ENCODE measurements around the gene LIMCH1. TPM values are rescaled to one million over a fixed set of nuclear protein-coding genes. Genes with fewer than 3 reads are reported as not detected.
A peak's percentile ranks its signal among the peaks of the same experiment; 100 is the strongest.
"Not testable (repeated sequence)": the region's sequence is repeated elsewhere in the genome, so short reads cannot be mapped to it uniquely, and the experiment has no call there.

LIMCH1 gene
- total RNA-seq (ENCODE audit: low replicate concordance) = 0.82 and 8.7 TPM in 2 replicates

- peak; percentile 13 for DNase-seq (ENCODE audit: low read depth)
- H3K4me3 ChIP-seq (ENCODE audit: low read depth, low read length) = no peak within 1 kb of the TSS
- TF ChIP-seq, protein P1, sequence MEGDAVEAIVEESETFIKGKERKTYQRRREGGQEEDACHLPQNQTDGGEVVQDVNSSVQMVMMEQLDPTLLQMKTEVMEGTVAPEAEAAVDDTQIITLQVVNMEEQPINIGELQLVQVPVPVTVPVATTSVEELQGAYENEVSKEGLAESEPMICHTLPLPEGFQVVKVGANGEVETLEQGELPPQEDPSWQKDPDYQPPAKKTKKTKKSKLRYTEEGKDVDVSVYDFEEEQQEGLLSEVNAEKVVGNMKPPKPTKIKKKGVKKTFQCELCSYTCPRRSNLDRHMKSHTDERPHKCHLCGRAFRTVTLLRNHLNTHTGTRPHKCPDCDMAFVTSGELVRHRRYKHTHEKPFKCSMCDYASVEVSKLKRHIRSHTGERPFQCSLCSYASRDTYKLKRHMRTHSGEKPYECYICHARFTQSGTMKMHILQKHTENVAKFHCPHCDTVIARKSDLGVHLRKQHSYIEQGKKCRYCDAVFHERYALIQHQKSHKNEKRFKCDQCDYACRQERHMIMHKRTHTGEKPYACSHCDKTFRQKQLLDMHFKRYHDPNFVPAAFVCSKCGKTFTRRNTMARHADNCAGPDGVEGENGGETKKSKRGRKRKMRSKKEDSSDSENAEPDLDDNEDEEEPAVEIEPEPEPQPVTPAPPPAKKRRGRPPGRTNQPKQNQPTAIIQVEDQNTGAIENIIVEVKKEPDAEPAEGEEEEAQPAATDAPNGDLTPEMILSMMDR (IDR thresholded peaks at IDR 0.05; ENCODE audit: insufficient read depth, low read length) = no peak
Measured at GRCh38 chr4:41538017-41538733, at the start of gene LIMCH1. TSS of gene LIMCH1 (plus strand) at chr4:41538157. CDS start at chr4:41605996, 67,839 bp downstream.

DNA sequence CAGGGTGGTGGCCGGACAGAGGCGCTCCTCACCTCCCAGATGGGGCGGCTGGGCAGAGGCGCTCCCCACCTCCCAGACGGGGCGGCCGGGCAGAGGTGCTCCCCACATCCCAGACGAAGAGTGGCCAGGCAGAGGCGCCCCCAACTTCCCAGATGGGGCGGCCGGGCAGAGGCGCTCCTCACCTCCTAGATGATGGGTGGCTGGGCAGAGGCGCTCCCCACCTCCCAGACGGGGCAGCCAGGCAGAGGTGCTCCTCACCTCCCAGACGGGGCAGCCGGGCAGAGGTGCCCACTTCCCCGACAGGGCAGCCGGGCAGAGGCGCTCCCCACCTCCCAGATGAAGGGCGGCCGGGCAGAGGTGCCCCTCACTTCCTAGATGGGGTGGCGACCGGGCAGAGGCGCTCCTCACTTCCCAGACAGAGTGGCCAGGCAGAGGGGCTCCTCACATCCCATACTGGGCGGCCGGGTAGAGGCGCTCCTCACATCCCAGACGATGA is 46.8 kb upstream of the LIMCH1 start:
- not testable (repeated sequence) for DNase-seq (ENCODE audit: low read depth); H3K4me3 ChIP-seq (ENCODE audit: low read depth, low read length)

DNA sequence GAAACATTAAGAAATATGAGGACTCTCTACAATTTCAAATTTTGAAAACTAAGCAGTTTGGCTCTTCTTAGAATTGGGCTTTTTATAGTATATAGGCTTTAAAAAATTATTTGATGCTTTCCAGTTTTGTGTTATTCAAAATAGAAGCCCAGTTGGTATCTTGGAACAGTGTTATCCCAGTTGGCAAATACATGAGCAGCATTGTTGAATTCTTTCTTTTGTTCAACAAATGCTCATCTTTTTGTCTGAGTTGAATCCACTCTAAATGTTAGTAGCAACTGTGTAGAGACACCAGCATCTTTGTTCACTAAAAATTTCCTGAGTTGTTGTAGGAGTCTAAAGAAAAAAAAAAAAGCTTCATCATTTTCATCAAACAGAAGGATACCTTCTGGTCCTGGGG is 41.0 kb upstream of the LIMCH1 start:
- H3K4me3 ChIP-seq (ENCODE audit: low read depth, low read length) = no peak overlapping the region
- DNase-seq (ENCODE audit: low read depth) = no peak
- TF ChIP-seq, protein P1 (IDR thresholded peaks at IDR 0.05; ENCODE audit: insufficient read depth, low read length) = no peak

GRCh38 chr4:41498177-41498576 is 39.8 kb upstream of the LIMCH1 start:
- TF ChIP-seq, protein P1 (IDR thresholded peaks at IDR 0.05; ENCODE audit: insufficient read depth, low read length) = no peak
- no peak for DNase-seq (ENCODE audit: low read depth)
- no peak overlapping the region for H3K4me3 ChIP-seq (ENCODE audit: low read depth, low read length)

DNA sequence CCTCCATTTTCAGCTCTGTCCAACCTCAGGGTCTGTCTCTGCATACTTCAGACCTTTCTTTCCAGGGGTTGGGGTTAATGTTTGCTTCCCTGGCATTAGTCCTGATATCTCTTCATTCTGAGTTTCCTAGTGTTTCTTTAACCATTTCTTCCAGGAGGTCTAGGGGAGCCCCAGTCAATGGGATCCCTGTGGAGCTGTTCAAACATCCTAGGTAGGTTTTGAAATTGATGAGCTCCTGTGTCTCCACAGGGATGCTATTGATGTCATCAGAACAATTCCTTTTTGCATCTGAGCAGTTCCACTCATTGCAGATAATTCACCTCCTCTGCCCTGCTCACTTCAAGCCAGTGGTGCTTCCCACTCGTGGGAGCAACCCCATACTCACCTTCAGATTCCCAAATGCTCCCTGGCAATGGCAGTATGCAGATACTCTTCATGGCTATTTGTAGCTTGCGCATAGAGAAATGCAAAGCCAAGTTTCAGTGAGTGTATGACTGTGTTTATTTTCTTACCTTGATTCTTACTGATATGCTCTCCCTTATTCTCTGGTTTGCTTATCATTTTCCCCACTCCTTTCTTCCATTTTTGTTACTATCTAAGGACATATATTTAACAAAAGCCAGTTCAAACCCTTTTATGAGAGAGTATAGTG is 33.7 kb upstream of the LIMCH1 start:
- no peak overlapping the region for H3K4me3 ChIP-seq (ENCODE audit: low read depth, low read length)
- TF ChIP-seq, protein P1 (IDR thresholded peaks at IDR 0.05; ENCODE audit: insufficient read depth, low read length) = no peak
- DNase-seq (ENCODE audit: low read depth) = no peak

- TF ChIP-seq, protein P1 (IDR thresholded peaks at IDR 0.05; ENCODE audit: insufficient read depth, low read length) = no peak
- DNase-seq (ENCODE audit: low read depth) = peak; percentile 40
Measured at GRCh38 chr4:41505161-41505661, 32.7 kb upstream of the LIMCH1 start.

GRCh38 chr4:41506130-41506529 is 31.8 kb upstream of the LIMCH1 start:
- no peak overlapping the region for H3K4me3 ChIP-seq (ENCODE audit: low read depth, low read length)
- DNase-seq (ENCODE audit: low read depth) = peak; percentile 30
- TF ChIP-seq, protein P1 (IDR thresholded peaks at IDR 0.05; ENCODE audit: insufficient read depth, low read length) = no peak

More at GRCh38 chr4:41505161-41505661, 32.7 kb upstream of the LIMCH1 start:
- H3K4me3 ChIP-seq (ENCODE audit: low read depth, low read length) = no peak overlapping the region
